Suprapubic skin (tissue), 3 donors: ENCODE data around the gene CENATAC.

Source experiments
- POLR2A ChIP-seq, 2 donors: fragments of 450-650 bp; IDR thresholded peaks; one replicate each; pipeline ENCODE4 v1.6.1; 2017; ENCODE audit warnings: antibody characterized with exemption in 2 of 2, mild to moderate bottlenecking in 2 of 2, moderate library complexity in 2 of 2
- TF ChIP-seq, protein P1 (sequence below), 2 donors: fragments of 200-600 bp in 1 of 2; fragments of 450-650 bp in 1 of 2; sonication (generic) in 1 of 2; IDR thresholded peaks; one replicate each; pipeline ENCODE4 v1.5.1; 2016 to 2019; ENCODE audit warnings: antibody characterized with exemption in 2 of 2, mild to moderate bottlenecking in 1 of 2, moderate library complexity in 1 of 2

DNA sequence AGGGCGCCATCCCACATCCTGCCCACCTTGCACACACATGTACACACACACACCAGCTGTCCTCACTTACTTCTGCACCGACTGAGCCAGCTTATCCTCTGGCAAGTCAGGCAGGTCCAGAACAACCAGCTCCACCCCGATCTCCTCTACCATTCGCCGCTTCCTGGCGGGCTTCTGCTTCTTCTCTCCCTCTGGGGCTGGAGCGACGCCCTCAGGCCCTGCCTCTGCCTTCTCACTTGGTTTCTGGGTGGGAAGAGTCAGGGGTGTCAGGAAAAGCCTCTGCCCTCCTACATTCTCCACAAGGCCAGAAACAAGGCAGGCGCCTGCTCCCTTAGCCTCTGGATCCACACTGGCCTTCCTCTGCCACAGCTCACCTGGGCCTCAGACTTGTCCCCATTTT is 50.7 kb downstream of the CENATAC start:
- TF ChIP-seq POLR2A (IDR thresholded peaks at IDR 0.05) = no peak
- TF ChIP-seq, protein P1, sequence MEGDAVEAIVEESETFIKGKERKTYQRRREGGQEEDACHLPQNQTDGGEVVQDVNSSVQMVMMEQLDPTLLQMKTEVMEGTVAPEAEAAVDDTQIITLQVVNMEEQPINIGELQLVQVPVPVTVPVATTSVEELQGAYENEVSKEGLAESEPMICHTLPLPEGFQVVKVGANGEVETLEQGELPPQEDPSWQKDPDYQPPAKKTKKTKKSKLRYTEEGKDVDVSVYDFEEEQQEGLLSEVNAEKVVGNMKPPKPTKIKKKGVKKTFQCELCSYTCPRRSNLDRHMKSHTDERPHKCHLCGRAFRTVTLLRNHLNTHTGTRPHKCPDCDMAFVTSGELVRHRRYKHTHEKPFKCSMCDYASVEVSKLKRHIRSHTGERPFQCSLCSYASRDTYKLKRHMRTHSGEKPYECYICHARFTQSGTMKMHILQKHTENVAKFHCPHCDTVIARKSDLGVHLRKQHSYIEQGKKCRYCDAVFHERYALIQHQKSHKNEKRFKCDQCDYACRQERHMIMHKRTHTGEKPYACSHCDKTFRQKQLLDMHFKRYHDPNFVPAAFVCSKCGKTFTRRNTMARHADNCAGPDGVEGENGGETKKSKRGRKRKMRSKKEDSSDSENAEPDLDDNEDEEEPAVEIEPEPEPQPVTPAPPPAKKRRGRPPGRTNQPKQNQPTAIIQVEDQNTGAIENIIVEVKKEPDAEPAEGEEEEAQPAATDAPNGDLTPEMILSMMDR (IDR thresholded peaks at IDR 0.05) = no peak
